A673 (cell line): ENCODE measurements around the gene ZNF688.

ENCODE experiments used
- CTCF ChIP-seq: fragments of 300-800, 200-600 bp; sonication (generic); conservative IDR thresholded peaks from 2 replicates; pipeline ENCODE4 v1.5.1; 2017; ENCODE audit warnings: low read depth, mild to moderate bottlenecking, antibody characterized with exemption, low read length, moderate library complexity, mixed read lengths
- EZH2 ChIP-seq: fragments of 200-600 bp; sonication (generic); IDR thresholded peaks from 2 replicates; pipeline ENCODE4 v1.6.1; 2017; ENCODE audit warnings: borderline replicate concordance, low read depth, mild to moderate bottlenecking, mixed read lengths, antibody characterized with exemption, low read length; ENCODE audit not compliant: poor library complexity, severe bottlenecking

GRCh38 chr16:30569746-30570635 lies 1.5 kb downstream of the ZNF688 start:
- TF ChIP-seq CTCF, result no peak
- no peak for TF ChIP-seq EZH2
